ENCODE measurements around the gene LRRC9.

The LRRC9 gene

DNA sequence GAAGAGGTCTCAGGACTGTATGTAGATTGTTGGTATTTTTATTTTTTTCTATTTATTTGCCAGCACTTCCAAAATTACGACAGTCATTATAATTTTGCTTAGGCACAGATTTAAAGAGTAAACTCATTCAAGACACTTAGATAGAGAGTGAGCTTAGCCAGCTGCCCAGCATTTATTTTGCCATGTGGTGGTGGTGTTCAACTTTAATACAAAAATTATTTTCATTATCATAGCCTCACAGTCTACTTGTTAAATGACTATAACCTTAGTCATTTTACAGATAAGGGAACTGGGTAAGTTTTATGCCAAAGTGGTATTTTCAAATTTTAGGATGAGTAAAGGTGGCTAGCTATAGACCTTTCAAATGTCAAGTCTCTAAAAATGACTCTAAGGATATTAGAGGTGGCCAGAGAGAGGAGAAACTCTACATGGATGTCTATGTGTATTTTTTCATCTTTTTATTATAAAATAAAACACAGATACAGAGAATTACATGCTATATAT lies 66.7 kb downstream of the LRRC9 start:
- H3K36me3 ChIP-seq (replicated peaks; ENCODE audit: insufficient read depth, low read length), result no peaks in the 10 kb centered on the region
- H3K4me2 ChIP-seq (ENCODE audit: low read depth, low read length), result no peak overlapping the region
- no peak overlapping the region for H3K27ac ChIP-seq (ENCODE audit: low read length)
- H3K79me2 ChIP-seq (ENCODE audit: low read length), result no peaks in the 10 kb centered on the region
- no peak for DNase-seq
- H3K4me1 ChIP-seq (ENCODE audit: low read length), result no peaks in the 10 kb centered on the region
- H3K9me3 ChIP-seq (replicated peaks; ENCODE audit: insufficient read depth, low read length), result no peaks in the 10 kb centered on the region
- H3F3A ChIP-seq (ENCODE audit: insufficient read depth, low read length), result no peaks in the 10 kb centered on the region
- no peaks in the 10 kb centered on the region for H3K27me3 ChIP-seq (replicated peaks; ENCODE audit: insufficient read depth, low read length)
- TF ChIP-seq, protein P1, sequence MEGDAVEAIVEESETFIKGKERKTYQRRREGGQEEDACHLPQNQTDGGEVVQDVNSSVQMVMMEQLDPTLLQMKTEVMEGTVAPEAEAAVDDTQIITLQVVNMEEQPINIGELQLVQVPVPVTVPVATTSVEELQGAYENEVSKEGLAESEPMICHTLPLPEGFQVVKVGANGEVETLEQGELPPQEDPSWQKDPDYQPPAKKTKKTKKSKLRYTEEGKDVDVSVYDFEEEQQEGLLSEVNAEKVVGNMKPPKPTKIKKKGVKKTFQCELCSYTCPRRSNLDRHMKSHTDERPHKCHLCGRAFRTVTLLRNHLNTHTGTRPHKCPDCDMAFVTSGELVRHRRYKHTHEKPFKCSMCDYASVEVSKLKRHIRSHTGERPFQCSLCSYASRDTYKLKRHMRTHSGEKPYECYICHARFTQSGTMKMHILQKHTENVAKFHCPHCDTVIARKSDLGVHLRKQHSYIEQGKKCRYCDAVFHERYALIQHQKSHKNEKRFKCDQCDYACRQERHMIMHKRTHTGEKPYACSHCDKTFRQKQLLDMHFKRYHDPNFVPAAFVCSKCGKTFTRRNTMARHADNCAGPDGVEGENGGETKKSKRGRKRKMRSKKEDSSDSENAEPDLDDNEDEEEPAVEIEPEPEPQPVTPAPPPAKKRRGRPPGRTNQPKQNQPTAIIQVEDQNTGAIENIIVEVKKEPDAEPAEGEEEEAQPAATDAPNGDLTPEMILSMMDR (IDR thresholded peaks at IDR 0.05; ENCODE audit: low read length), result no peak
- no peak for TF ChIP-seq EZH2 (optimal IDR thresholded peaks at IDR 0.05; ENCODE audit: low read depth, low read length)
- TF ChIP-seq EZH2phosphoT487 (IDR thresholded peaks at IDR 0.05; ENCODE audit: low read length), result no peak
- H4K20me1 ChIP-seq (ENCODE audit: insufficient read depth, low read length), result no peaks in the 10 kb centered on the region
- no peaks in the 10 kb centered on the region for H3K9me2 ChIP-seq (replicated peaks; ENCODE audit: insufficient read depth, low read length)
- H3K9ac ChIP-seq (ENCODE audit: low read length), result no peak overlapping the region
- no peak overlapping the region for H2AFZ ChIP-seq (ENCODE audit: low read length)
- H3K4me3 ChIP-seq (ENCODE audit: low read length), result no peak overlapping the region

DNA sequence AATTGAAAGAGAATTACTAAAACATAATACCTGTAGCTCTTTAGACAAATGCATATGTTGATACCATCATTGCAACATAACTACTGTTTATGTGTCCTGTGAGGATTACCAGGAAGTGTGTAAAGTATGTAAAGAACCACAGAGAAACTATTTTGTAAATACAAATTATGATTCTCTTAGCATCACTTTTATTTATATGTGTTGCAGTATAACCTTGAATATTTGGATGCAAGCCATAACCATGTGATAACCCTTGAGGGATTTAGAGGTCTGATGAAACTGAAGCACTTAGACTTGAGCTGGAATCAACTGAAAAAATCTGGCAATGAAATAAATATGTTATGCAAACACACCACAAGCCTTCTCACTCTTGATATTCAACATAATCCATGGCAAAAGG lies 77.5 kb downstream of the LRRC9 start:
- DNase-seq, result no peak
- TF ChIP-seq EZH2 (optimal IDR thresholded peaks at IDR 0.05; ENCODE audit: low read depth, low read length) (no peak), EZH2phosphoT487 (IDR thresholded peaks at IDR 0.05; ENCODE audit: low read length) (no peak)
- TF ChIP-seq, protein P1 (IDR thresholded peaks at IDR 0.05; ENCODE audit: low read length), result no peak
- H3K4me3 ChIP-seq (ENCODE audit: low read length), result no peak overlapping the region
- H3K4me2 ChIP-seq (ENCODE audit: low read depth, low read length), result no peak overlapping the region
- H3K9me3 ChIP-seq (replicated peaks; ENCODE audit: insufficient read depth, low read length), result no peaks in the 10 kb centered on the region
- H3K9me2 ChIP-seq (replicated peaks; ENCODE audit: insufficient read depth, low read length), result no peaks in the 10 kb centered on the region
- no peaks in the 10 kb centered on the region for H3K36me3 ChIP-seq (replicated peaks; ENCODE audit: insufficient read depth, low read length)
- no peaks in the 10 kb centered on the region for H3K79me2 ChIP-seq (ENCODE audit: low read length)
- no peak overlapping the region for H3K9ac ChIP-seq (ENCODE audit: low read length)
- H3K27me3 ChIP-seq (replicated peaks; ENCODE audit: insufficient read depth, low read length), result no peaks in the 10 kb centered on the region
- H3K27ac ChIP-seq (ENCODE audit: low read length), result no peak overlapping the region
- H2AFZ ChIP-seq (ENCODE audit: low read length), result no peak overlapping the region
- no peaks in the 10 kb centered on the region for H3F3A ChIP-seq (ENCODE audit: insufficient read depth, low read length)
- H3K4me1 ChIP-seq (ENCODE audit: low read length), result no peaks in the 10 kb centered on the region
- no peaks in the 10 kb centered on the region for H4K20me1 ChIP-seq (ENCODE audit: insufficient read depth, low read length)

DNA sequence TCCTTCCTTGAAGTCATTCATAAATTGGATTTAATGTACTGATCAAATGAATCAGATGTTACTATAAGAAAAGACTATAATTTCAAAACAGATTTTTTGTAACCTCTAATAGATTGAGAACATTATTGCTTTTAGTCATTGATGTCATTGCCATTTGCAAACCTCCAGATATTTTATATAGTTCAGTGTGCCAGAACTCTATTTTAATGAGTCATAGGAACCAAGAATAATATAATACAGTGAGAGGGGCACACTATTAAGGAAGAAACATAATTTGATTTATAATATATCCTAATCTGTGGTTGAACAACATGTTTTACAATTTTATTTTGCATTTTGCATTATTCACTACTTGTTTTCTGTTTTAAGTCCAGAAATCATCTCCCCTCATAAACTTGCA lies 78.0 kb downstream of the LRRC9 start:
- H3K27ac ChIP-seq (ENCODE audit: low read length), result no peak overlapping the region
- H2AFZ ChIP-seq (ENCODE audit: low read length), result no peak overlapping the region
- H3F3A ChIP-seq (ENCODE audit: insufficient read depth, low read length), result no peaks in the 10 kb centered on the region
- TF ChIP-seq, protein P1 (IDR thresholded peaks at IDR 0.05; ENCODE audit: low read length), result no peak
- TF ChIP-seq EZH2 (optimal IDR thresholded peaks at IDR 0.05; ENCODE audit: low read depth, low read length) (no peak), EZH2phosphoT487 (IDR thresholded peaks at IDR 0.05; ENCODE audit: low read length) (no peak)
- no peak overlapping the region for H3K4me3 ChIP-seq (ENCODE audit: low read length)
- no peaks in the 10 kb centered on the region for H3K9me3 ChIP-seq (replicated peaks; ENCODE audit: insufficient read depth, low read length)
- H3K9me2 ChIP-seq (replicated peaks; ENCODE audit: insufficient read depth, low read length), result no peaks in the 10 kb centered on the region
- no peaks in the 10 kb centered on the region for H4K20me1 ChIP-seq (ENCODE audit: insufficient read depth, low read length)
- no peaks in the 10 kb centered on the region for H3K36me3 ChIP-seq (replicated peaks; ENCODE audit: insufficient read depth, low read length)
- DNase-seq, result no peak
- no peaks in the 10 kb centered on the region for H3K27me3 ChIP-seq (replicated peaks; ENCODE audit: insufficient read depth, low read length)
- no peak overlapping the region for H3K4me2 ChIP-seq (ENCODE audit: low read depth, low read length)
- no peaks in the 10 kb centered on the region for H3K79me2 ChIP-seq (ENCODE audit: low read length)
- H3K4me1 ChIP-seq (ENCODE audit: low read length), result no peaks in the 10 kb centered on the region
- H3K9ac ChIP-seq (ENCODE audit: low read length), result no peak overlapping the region

Data from MM.1S (cell line).